Bone marrow (tissue), 2 donors: ENCODE measurements around the gene POU2AF2.

Source experiments
- DNase-seq, 2 donors: peaks; one replicate each; lab custom pipeline; 2025; lab: John Stamatoyannopoulos, UW

The POU2AF2 gene

DNA sequence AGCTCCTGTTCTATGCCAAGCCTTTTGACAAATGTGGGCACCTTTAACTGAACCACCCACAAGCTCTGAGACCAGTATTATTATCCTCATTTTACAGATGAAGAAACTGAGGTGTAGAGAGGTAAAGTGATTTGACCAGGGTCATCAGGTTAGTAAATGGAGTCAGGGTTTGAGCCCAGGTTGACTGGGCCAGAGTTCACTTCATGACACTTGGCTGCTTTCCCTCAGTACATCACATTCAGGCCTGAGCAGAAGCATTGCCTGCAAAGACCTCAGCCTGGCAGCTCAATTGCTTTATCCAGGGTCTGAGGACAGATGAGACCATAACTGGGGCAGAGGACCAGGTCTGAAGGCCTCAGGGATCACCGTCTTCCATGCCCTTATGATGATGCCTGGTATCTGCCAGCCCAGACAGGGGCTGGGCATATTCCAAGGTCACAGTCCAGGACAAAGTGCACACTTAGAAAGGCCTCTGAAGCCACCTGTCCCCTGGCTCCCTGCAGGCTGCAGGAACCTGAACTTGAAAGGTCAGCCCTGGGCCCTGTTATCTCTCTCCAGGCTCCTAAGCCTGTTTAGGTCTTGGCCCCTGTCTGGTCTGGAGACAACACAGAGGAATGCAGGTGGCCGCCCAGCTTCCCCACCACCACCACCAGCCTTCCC is 84.8 kb downstream of the POU2AF2 start:
- no peak for DNase-seq

DNA sequence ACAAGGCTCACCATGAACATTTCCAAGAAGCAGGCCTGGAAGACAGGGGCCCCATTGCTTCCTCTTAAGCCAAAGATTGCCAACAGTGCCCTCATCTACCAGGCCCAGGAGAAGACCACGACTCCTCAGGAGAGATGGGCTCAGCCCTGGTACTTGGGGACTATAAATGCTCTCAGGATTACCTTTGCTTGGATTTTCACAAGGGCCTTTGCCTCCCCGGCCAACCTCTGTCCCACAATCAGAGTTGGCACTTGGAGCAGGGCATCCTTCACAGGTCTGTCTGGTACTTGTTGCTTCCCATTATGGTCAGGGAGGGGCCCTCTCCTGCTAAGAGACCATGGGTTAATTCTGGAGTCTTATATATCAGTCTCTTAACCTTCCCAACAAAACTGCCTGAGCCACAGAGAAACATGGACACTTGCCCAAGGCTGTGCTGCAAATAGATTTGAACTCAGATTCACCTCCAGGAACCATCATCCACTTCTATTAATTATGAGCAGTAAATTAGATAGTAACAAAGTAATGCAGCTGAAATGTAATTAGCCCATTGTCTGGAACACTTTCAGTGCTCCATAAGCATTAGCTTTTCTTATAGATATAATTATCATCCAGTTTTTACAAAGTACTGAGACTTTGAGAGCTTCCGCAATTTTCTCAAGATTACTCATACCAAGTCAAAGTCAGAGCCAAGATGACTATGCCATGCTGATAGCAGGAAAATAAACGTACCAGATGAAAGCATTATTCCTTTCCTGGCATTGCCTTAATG is 86.4 kb downstream of the POU2AF2 start:
- DNase-seq = no peak

DNA sequence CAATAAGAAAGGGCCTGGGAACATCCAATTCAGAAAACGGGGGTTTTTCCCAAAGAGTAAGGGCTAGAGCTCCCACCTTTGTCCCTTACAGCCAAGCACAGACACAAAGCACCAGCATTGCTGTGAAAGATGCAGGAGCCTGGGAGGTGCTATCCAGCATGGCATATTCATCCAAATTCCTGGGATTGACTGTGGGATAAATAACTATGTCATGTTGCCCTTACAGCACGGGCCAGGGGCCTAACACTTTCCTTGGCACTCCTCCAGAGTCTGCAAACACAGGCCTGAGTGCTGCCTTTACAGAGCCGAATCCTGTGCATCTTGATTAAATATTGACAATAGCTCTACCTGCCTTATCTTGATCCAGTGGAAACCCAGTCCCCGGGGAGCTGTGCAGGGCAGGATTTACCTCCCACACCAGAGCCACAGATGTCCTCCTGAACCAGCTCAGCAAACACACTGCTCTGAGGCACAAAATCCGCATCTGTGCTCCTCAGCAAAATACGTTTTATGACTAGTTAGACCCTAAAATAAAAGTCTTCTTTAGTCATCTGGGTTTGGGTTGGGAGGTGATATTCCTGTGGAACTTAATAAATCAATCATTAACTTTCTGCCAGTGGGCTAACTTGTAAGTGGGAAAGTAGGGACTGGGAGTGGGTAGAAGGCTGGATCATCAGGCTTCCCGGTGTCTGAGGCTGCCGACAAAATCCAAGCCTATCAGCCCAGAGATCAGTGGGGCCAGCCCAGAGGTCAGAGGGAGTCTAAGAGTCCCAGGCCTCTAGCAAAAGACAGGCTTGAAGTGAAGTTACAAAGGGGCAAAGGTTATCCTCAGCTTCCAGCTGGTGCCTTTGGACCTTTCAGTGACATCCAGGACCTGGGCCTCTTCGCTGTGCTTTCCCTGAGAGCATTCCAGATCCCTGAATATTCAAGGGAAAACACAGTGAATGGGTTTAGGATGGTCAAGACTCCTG is 89.3 kb downstream of the POU2AF2 start:
- DNase-seq = no peak

DNA sequence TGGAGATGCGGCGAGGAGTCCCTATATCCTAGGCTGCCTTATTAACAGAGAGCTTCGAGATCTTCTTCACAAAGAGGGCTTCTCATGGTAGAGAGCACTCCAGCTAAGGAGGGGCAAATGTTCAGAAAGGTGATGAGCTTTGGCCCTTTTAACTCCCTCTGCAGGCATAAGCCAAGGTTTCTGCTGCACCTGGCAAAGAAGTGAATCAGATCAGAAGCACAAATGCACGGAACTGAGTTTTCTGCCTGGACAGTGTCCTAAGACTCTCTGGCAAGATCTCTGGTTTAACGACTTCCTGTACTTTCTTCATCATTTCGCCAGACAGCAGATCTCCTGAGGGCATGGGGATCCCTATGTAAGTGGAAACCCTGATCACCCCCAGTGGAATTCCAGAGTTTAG is 90.0 kb downstream of the POU2AF2 start:
- DNase-seq = no peak
